Stimulated activated CD8-positive, alpha-beta memory T cell treated with anti-CD3 and anti-CD28 coated beads, Interleukin-4, amount 100 ng/mL, for 1 hour (primary cell): ENCODE data around the gene DENND1A.
"Not testable (repeated sequence)": the region's sequence is repeated elsewhere in the genome, so short reads cannot be mapped to it uniquely, and the experiment has no call there.

Experiments used
- DNase-seq, 2 donors: peaks; one replicate each; pipeline ENCODE4 v3.0.0-alpha.2; 2020; ENCODE audit warnings: low read depth in 2 of 2, low spot score in 1 of 2

Gene DENND1A

DNA sequence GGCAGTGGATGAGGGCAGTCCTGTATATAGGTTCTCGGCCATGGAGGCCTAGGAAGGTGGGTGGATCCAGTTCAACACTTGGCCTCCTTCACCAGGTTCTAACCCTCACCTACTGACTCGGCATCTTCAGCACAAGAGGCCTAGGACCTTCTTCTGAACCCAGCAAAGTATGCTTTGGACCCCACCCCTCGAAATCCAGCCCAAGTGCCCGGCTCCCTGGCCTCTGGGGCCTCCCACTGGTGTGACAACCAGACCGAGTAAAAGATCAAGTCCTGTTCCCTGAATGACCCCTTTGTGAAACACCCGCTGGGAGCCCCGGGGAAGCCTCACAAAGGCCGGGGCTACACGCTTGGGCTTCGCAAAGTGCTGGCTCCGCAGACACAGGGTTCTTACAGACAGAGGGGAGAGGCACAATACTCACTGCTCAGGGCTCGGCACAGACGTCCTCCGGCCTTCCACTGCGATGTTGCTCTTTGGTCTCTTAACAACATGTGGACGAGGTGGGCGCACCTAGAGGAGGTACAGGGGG lies 526.9 kb downstream of the DENND1A start:
- no peak for DNase-seq

DNA sequence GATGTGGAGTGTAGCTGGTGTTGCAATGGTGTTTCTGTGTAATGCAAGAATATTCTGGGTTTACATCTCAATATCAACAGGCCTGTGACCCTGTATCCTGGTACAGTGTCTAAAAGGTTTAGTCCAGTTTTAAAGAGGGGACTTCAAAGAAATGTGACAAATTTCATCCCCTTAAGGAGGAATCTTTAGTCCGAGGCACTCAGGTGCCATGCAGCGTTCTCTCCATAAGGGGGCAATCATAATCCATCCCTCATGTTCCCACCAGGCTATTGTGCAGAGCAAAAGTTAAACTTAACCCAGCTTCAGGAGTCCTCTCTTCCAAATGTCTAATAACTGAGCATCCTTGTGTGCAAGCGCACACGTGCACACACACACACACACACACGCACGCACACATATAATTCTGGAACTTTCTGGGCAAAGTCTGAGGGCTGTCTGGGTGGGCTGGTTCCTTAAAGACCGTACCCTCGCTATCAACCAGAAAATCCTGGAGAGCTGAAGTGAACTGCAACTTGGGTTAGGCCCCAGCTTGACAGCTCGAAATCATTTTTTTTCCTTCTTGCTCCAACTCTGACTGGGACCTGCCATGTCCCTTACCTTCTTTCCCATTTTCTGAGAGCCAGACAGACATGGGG lies 527.9 kb downstream of the DENND1A start:
- no peak for DNase-seq

DNA sequence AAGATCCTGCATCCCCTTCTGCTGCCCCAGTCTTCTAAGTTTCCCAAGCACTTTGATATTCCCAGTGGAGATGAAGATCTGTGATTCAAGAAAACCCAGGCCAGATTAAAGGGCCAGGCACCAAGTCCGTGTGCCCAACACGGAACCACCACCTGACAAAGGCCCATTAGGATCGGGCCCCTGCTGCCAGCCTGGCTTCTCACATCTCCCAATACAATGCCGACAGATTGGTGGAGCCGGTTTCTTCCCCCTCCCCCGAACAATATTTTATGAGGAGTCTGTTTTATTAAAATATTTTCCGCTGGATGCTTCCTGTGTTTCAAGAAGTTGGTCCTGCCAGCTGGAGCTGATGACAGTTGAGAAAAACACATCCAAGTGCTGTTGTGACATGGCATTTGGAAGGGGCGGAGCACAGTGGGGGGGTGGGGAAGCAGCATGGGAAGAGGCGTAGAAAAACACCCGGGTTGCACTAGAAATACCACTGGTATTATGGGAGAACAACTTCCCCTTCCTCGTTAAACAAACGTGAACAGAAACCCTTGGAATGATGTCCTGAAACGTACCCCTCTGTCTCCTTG lies 528.9 kb downstream of the DENND1A start:
- DNase-seq: no peak

DNA sequence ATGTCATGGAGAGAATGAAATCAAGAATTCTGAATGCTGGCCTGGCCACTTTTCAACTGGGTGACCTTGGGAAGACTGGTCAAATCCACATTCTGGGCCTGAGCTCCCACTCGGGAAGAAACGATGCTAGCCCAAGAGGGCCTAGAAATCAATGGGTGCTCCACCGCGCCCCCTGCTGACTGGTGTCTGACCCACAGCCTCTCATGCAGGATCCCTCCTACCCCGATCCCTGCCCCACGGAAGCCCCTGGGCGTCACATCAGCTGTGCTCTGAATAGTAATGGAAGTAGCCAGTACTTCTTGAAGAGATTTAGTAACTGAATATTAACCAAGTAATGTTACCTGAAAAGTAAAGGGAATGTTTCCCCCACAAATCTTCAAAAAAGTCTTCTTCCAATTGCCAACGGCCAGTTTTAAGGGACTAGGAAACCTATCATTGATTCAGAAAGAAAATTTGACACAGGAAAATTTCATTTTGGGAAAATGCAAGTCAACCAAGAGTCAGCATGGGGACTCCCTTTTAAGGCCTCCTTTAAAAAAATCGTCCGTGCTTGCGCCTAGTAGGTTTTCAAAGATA lies 530.0 kb downstream of the DENND1A start:
- DNase-seq: no peak

DNA sequence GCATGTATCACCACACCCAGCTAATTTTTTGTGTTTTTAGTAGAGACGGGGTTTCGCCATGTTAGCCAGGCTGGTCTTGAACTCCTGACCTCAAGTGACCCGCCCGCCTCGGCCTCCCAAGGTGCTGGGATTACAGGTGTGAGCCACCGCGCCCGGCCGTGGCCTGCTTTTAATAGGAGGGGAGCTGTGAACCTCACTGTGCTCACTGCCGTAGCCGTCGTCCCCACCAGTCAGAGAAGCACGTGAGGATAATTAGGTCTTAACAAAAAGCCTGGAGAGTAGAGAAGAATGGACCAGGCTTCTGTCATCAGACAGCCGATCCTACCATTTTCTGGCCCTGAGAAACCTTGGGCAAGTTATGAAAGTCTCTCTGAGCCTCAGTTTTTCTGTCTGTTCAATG lies 531.0 kb downstream of the DENND1A start:
- not testable (repeated sequence) for DNase-seq

DNA sequence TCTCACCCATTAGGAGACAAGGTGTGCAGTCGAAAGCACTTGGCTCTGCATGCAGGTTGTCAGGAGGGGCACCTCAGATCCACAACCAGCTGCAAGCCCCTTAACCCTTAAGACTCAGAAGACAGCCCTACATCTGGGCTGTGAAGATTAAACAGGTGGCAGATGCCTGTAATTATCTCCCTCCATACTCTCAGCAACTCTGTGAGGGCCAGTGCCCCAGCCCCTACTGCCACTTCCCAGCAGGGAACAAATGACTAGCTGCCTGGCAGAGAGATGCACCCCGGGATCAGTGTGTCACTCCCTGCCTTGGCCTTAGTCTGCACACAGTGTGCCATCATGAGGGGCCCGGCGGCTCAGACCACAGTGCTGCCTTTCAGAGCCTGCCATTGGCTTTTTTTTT lies 532.0 kb downstream of the DENND1A start:
- no peak for DNase-seq

DNA sequence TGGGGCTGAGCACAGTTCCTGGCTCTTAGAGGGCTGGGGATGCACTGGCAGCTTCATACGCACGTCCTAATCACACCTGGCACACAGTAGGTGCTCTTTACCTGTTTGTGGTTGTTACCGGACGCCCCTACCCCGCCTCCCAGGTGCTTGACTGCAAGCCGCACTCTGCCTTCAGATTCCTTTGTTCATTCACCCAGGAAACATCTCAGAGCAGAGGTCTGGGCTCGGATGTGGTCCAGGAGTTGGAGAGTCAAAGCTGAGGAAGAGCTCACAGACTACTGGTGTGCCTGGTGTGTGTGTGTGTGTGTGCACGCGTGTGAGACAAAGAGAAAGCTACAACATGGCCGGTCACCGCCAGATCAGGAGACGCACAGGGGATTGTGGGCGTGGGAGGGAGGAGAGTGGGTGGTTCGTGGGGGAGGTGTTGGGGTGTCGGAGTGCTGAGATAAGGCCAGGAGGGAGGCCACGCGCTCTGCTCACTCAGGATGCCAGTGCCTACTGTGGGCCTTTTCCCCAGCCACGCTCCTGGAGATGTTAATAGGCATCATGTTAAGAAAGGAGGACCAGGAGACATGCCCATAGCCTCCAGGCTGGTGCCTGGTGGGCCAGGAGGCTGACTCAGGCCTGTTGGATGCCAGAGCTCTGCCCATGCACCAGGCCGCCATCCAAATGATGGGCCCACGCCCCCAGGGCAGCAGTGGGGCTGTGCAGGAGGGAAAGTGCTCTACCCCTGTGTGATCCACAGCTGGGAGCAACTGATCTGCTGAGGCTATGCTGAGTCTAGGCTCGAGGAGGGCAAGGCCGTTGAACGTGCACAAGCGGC lies 534.0 kb downstream of the DENND1A start:
- no peak for DNase-seq

DNA sequence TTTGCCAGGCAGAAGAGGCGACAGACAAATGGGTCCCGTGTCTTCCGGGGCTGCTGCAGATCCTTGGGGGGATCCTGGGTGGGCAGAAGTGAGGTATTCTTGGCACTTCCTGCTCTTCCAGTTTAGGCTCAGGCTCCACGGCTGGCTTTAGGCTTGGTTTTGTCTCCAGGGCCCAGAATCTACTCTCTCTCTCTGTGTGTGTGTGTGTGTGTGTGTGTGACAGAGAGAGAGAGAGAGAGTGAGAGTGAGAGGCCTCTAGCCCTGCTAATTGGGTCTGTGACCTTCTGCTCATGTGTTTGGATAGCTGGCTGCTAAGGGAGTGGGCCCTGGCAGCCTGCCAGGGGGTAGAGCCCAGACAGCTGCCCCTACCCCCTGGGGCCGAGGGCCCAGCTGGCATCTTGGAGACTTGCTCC lies 534.6 kb downstream of the DENND1A start:
- no peak for DNase-seq

DNA sequence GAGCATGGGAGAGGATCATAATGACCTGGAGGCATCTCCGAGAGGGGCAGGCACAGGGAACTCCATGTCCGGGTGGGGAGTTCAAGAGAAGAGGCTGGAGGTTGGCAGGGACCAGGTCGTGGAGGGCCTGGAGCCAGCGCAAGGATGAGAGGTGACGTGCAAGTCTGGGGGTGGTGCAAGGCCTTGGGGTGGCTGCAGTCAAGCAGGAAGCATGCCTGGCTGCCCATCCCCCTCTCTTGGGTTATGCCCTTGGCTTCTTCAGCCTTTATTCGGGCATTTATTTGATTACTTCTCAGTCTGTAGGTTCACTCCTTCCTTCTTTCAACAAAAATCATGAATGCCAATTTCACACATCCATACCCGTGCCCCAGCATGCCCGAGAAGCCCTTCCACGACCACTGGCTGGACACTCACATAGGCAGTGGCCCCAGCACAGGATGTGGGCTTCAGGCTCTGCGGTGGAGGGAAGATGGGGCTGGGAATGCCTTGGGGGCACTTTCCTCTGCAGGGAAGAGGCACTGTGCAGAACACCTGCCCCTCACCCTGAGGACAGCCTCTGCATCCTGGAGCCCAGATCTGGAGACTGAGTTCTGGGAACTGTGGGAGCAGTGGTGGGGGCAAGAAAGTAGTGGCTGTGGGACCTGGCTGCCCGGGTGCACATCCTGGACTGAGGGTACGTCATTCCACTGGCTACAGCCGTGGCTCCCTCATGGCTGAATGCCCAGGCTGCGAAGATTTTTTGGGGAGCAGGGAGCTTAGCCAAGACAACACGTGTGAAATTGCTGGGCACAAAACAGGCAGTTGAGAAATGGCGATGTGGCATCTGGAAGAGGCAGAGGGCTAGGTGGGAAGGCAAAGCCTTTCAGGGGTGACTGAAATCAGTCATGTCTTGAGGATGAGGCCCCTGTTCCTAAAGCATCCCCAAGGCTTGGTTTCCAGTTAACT lies 535.4 kb downstream of the DENND1A start:
- no peak for DNase-seq

DNA sequence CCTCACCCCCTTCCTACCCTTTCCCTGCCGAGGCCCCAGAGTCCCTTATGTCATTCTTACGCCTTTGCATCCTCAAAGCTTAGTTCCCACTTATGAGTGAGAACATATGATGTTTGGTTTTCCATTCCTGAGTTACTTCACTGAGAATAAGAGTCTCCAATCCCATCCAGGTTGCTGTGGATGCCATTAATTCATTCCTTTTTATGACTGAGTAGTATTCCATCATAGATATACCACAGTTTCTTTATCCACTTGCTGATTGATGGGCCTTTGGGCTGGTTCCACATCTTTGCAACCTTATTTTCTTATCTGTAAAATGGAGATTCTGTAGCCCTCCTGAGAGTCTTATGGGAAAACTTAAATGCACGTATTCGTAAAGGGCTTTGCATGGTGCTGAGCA lies 537.1 kb downstream of the DENND1A start:
- DNase-seq: no peak

DNA sequence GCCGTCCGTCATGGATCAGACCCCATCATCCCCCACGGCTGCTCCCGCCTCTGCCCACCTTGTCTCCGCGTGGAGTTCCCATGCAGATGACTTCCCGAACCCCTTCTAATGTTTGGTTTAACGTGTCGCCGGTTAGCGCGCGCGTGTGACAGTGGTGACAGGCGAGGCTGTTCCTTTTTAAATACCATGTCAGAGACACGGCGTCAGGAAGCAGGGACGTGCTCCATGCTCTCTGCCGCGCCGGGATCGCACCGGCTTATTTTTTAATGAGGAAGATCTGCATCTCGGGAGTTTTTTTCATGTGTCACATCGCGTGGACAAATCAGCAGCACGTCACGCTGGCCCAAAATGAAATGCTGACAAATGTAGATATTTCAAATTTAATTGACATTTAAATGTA lies 538.0 kb downstream of the DENND1A start:
- DNase-seq: no peak

DNA sequence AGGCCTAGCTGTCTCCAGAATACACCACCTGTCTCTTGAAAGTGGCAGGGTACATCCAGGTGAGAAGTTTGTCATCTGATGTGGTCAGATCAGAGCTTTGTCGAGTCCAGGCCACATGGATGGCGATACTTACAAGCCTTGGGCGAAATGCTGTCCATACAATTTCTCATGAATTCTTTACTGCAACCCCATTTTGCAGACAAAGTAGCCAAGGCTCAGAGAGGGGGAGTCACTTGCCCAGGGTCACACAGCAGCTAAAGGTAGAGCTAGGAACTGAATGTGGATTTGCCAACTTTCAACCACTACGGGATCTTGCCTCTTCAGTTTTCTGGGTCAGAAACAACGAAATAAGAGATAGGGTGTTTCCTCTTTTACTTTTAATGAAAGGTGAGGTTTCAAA lies 538.7 kb downstream of the DENND1A start:
- DNase-seq: no peak

DNA sequence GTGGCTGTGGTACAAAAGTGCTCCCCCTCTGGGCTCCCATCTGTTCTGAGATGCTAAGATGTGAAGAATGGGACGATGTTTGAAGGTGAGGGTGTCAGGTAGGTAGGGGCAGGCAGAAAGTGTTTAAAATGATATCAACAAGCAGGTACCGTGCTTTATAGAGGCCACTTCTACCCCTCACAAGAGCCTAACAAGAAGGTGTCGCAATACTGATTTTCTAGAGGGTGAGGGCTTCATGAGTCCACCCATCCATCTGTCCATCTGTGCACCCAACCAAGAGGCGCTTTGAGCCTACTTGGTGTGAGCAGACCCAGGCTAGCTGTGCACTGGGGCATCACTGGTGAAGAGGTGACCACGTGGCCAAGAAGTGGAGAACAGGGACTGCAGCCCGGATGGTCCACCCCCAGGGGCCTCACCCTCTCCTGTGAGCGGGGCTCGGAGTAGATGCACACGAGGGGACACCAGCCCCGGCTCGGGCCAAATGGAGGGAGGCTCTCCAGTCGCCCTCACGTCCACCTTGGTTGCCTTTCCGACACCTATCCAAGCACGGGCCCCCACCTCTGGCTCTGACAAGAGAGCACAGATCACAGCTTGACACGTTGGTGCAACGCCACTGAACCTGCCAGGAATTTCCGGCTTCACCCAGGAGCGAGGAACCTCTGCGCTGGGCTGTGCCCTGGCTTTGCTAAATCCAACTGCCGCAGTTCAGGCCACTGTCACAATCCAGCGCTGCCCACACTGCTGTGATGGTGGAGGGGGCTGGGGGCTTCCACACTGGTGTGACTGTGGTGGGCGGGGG lies 539.4 kb downstream of the DENND1A start:
- no peak for DNase-seq

DNA sequence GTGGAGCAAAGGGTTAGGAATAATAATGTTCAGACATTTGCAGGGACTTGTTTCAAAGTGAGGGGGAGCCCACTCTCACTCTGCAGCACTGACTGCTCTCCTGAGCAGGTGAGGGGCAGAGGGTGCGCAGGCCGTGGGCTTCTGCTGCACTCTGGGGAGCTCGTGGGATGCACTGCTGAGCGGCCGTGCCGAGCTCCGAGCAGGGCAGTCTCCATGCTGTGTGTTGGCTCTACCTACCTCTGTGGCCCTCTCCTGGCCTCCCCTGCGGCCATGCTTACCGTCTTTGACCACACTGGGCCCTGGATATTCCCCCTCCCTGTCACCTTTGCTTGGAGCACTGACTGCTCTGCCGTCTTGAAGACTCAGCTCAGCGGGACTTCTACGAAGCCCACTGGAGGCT lies 540.2 kb downstream of the DENND1A start:
- DNase-seq: no peak

DNA sequence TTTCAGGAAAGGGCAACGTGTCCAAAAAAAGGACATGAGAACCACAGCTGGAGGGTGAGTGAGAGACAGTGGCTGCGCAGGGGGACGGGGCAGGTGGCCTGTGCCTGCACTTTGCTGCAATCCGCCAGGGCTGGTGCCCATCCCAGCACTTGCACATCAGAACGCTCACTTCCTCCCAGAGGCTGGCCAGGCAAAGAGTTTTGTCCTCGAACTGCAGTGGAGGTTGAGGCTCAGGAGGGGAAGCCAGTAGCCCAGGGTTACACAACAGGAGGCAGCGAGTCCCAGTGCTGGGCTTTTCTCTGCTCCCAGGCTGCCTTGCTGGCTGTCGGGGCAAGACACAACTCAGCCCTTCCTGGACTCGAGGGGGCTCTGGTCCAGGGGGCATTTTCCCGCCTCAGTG lies 540.9 kb downstream of the DENND1A start:
- DNase-seq: no peak

DNA sequence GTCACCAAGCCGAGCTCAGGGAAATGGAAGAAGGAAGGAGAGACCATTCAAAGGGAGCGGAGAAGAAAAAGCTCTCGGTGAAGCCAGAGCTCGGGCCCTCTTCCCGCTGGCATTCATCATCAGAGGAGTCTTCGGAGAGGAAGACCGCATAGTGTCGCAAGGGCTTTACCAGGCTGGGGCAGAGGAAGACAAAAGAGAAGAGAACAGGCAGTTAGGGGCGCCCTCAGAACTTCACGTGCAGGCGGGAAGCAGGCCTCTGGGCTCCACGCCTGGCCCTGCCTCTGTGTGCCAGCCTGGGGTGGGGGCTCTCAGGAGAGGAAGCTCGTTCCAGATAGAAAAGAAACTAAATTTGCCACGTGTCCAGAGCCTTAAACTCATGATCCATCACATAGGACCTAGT lies 542.2 kb downstream of the DENND1A start:
- DNase-seq: no peak

DNA sequence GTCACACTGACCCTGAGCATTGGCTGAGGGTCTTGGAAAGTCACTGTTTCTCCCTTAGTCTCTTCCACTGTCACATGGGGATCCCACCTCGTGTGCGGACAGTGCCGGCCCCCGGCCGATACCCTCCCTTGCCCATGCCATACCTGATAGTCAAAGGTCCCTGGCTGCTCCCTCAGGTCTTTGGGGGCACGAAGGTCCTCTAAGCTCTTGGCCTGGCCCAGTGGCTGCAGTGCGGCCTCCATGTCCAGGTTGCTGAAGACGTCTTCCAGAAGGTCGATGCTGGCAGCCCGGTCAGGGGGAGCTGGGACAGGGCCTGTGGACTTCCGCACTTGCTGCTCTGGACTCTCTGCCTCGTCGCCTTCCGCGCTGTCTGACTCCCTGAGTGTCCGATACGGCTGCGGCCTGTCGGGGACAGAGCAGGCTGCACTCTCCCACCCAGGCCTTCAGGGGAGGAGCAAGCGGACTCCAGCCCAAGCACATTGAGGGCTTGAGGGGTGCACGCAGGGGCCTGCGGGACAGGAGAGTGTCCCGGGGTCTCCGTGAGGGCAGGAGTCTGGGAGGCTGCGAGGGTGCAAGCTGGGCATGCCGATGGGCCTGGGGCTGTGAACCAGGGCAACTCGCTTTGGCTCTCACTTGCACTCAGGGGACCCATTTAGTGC lies 546.3 kb downstream of the DENND1A start:
- no peak for DNase-seq

DNA sequence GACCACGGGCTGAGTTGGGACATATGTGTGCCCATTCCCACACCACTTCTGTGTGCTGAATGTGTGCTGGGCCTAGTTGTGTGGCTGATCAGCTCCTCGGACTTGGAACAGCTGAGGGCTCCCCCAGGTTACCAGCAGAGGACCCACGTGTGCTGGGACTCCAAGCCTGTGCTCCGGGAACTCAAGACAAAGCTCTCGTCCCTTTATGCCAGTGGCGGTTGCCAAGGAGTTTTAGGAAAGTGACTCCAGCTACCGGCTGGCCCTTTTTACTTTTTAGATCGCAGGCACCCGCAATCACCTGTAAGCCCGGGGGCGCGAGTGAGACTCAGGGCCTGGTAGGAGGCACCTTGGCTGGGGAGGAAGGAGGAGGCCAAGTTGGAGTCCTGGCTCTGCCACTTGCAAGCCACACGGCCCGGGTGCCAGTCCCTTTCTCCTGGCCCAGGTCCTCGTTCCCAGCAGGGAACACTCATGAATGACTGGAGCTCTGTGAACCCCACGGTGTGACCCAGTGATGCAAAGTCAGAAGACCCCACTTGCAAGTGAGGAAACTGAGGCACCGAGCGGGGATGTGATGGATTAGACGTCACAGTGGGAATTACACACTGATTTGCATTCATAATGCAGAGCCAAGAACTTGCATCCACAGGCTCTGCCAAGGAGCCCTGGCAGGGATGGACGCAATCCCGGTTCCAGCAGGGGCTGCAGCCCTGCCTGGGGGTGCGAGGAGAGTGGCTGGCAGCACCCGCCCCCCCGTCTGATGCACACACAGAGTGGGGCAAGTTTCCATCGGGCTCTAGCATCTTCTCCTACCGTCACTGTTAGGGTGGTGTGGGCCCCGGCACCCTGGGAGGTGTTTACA lies 547.0 kb downstream of the DENND1A start:
- no peak for DNase-seq
